CD14-positive monocyte (primary cell): ENCODE results near the gene MTMR3. TPM values are rescaled to one million over a fixed set of nuclear protein-coding genes. Genes with fewer than 3 reads are reported as not detected.

Experiments
- DNase-seq, 3 donors: peaks; one replicate each; pipeline ENCODE4 v3.0.0-alpha.2; 2011 to 2022
- H2AFZ ChIP-seq: 2 replicates; pipeline ENCODE4 v1.6.0; 2012; ENCODE audit warnings: mild to moderate bottlenecking, low read depth, low read length, inconsistent platforms; ENCODE audit not compliant: insufficient read depth, poor library complexity, severe bottlenecking
- H3K27ac ChIP-seq, 2 donors: 1 replicate in 1 of 2; 2 replicates in 1 of 2; pipeline ENCODE4 v1.5.1; 2012 to 2013; ENCODE audit warnings: low read length in 2 of 2, control low read depth in 1 of 2, inconsistent platforms in 1 of 2, low read depth in 1 of 2, mild to moderate bottlenecking in 1 of 2
- H3K27me3 ChIP-seq, 2 donors: one replicate each; pipeline versions ENCODE4 v1.6.0 to v1.6.1; 2011 to 2013; ENCODE audit warnings: low read length in 2 of 2; ENCODE audit not compliant: control insufficient read depth in 2 of 2, insufficient read depth in 2 of 2
- H3K36me3 ChIP-seq, 2 donors: replicated peaks in 1 of 2; 1 replicate in 1 of 2; 2 replicates in 1 of 2; pipeline versions ENCODE4 v1.5.1 to v1.6.1; 2012 to 2013; ENCODE audit warnings: low read length in 2 of 2, control low read depth in 1 of 2, inconsistent platforms in 1 of 2, mild to moderate bottlenecking in 1 of 2; ENCODE audit not compliant: insufficient read depth in 2 of 2, control insufficient read depth in 1 of 2
- H3K4me1 ChIP-seq, 2 donors: 1 replicate in 1 of 2; 2 replicates in 1 of 2; pipeline versions ENCODE4 v1.5.1 to v1.6.1; 2012 to 2013; ENCODE audit warnings: low read length in 2 of 2, control low read depth in 1 of 2, inconsistent platforms in 1 of 2, mild to moderate bottlenecking in 1 of 2, moderate library complexity in 1 of 2; ENCODE audit not compliant: insufficient read depth in 2 of 2, control insufficient read depth in 1 of 2
- H3K4me2 ChIP-seq: replicated peaks from 2 replicates; pipeline ENCODE3; 2012; ENCODE audit warnings: low read length, moderate library complexity, mild to moderate bottlenecking; ENCODE audit not compliant: poor library complexity, severe bottlenecking; ENCODE audit errors: extremely low read depth
- H3K4me3 ChIP-seq, 3 experiments: fragments of 200-600 bp in 1 of 3; sonication (generic) in 1 of 3; replicated peaks in 1 of 3; 1 replicate in 2 of 3; 2 replicates in 1 of 3; pipeline ENCODE4 v1.5.1; 2011 to 2013; ENCODE audit warnings: low read length in 3 of 3, mild to moderate bottlenecking in 3 of 3, control low read depth in 2 of 3, low read depth in 2 of 3, inconsistent platforms in 1 of 3, moderate library complexity in 1 of 3
- H3K79me2 ChIP-seq: 2 replicates; pipeline ENCODE4 v1.6.0; 2012; ENCODE audit warnings: mild to moderate bottlenecking, control low read depth, inconsistent platforms, low read length, moderate library complexity; ENCODE audit not compliant: insufficient read depth
- H3K9ac ChIP-seq: 2 replicates; pipeline ENCODE4 v1.6.0; 2017; ENCODE audit warnings: low read length, mild to moderate bottlenecking; ENCODE audit not compliant: insufficient read depth, poor library complexity, severe bottlenecking
- H3K9me3 ChIP-seq, 2 donors: replicated peaks in 1 of 2; 1 replicate in 1 of 2; 2 replicates in 1 of 2; pipeline versions ENCODE4 v1.5.1 to v1.6.1; 2012 to 2013; ENCODE audit warnings: low read length in 2 of 2, control low read depth in 1 of 2; ENCODE audit not compliant: control insufficient read depth in 1 of 2, insufficient read depth in 1 of 2
- H4K20me1 ChIP-seq: 2 replicates; pipeline ENCODE4 v1.6.0; 2012; ENCODE audit warnings: mild to moderate bottlenecking, low read length, control low read depth, moderate library complexity; ENCODE audit not compliant: insufficient read depth
- H3K27ac Mint-ChIP-seq, 7 donors: one replicate each; pipeline ENCODE4 v1.8.0; 2020; ENCODE audit warnings: mild to moderate bottlenecking in 7 of 7, mixed read lengths in 7 of 7, moderate library complexity in 6 of 7, inconsistent platforms in 2 of 7
- H3K27me3 Mint-ChIP-seq, 3 donors: one replicate each; pipeline ENCODE4 v1.8.0; 2021 to 2022; ENCODE audit warnings: low read depth in 3 of 3, mild to moderate bottlenecking in 3 of 3, mixed read lengths in 3 of 3, moderate library complexity in 3 of 3, inconsistent platforms in 1 of 3
- H3K36me3 Mint-ChIP-seq, 2 donors: one replicate each; pipeline ENCODE4 v1.8.0; 2020; ENCODE audit warnings: mixed read lengths in 2 of 2, inconsistent platforms in 1 of 2, mild to moderate bottlenecking in 1 of 2
- H3K4me1 Mint-ChIP-seq: one replicate; pipeline ENCODE4 v1.8.0; 2020; ENCODE audit warnings: mild to moderate bottlenecking, mixed read lengths
- H3K4me3 Mint-ChIP-seq, 2 donors: one replicate each; pipeline ENCODE4 v1.8.0; 2020; ENCODE audit warnings: mild to moderate bottlenecking in 2 of 2, mixed read lengths in 2 of 2, moderate library complexity in 1 of 2
- H3K9me3 Mint-ChIP-seq, 7 donors: one replicate each; pipeline ENCODE4 v1.8.0; 2020 to 2022; ENCODE audit warnings: mixed read lengths in 7 of 7, mild to moderate bottlenecking in 6 of 7, moderate library complexity in 6 of 7, inconsistent platforms in 2 of 7
- CTCF ChIP-seq: fragments of 200-600 bp; IDR thresholded peaks from one replicate; pipeline ENCODE4 v1.8.0; 2022; ENCODE audit warnings: antibody characterized with exemption, mild to moderate bottlenecking
- WGBS: methylation state at CpG from one replicate; pipeline ENCODE4 v1.1.5; 2013; ENCODE audit warnings: missing lambda C conversion rate; ENCODE audit not compliant: insufficient coverage; 5-methylcytosine and 5-hydroxymethylcytosine counted together
- intact Hi-C, 2 donors: fragments of 100-400 bp; cut with micrococcal nuclease; formaldehyde crosslinking; loops; one replicate each; pipeline versions ENCODE4 v1.15.0 to v1.15.1; 2023
- polyA plus RNA-seq, 3 donors: library from polyadenylated mRNA; depleted of rRNA in 1 of 3; unstranded in 2 of 3; stranded (reverse) in 1 of 3; fragments of 300-500 nt in 2 of 3; fragments of >200 nt in 1 of 3; fragmentation: Illumina TruSeq in 2 of 3; gene quantifications; 1 replicate in 2 of 3; 2 replicates in 1 of 3; pipeline ENCODE4 v1.2.3, GENCODE V29; 2012 to 2021

MTMR3 gene
- polyA plus RNA-seq, 3 donors: 23.4 to 86.1 (median 30.2) TPM

GRCh38 chr22:30044369-30044768, 161.4 kb downstream of the MTMR3 start:
- TF ChIP-seq CTCF: no peak
- Mint-ChIP-seq H3K4me3 (no peak overlapping the region), H3K36me3 (no peaks in the 10 kb centered on the region), H3K27me3 (peaks cover 0 to 4% (median 2%) of the 10 kb centered on the region in 3 donors), H3K9me3 (peaks cover 0 to 2% (median 0%) of the 10 kb centered on the region in 7 donors), H3K4me1 (peaks cover 23% of the 10 kb centered on the region), H3K27ac (no peak overlapping the region)
- Histone ChIP-seq H3K4me3 (no peak overlapping the region), H3K79me2 (no peaks in the 10 kb centered on the region), H3K9ac (no peak overlapping the region), H4K20me1 (peaks cover 13% of the 10 kb centered on the region), H3K4me1 (peaks cover 13 to 18% of the 10 kb centered on the region in 2 donors), H3K9me3 (no peaks in the 10 kb centered on the region), H3K36me3 (no peaks in the 10 kb centered on the region), H3K4me2 (no peak overlapping the region), H2AFZ (no peak overlapping the region), H3K27ac (no peak overlapping the region), H3K27me3 (no peaks in the 10 kb centered on the region)
- intact Hi-C loops: no loop called here
- WGBS: no CpG with 5 or more reads among the region's 3 CpGs
- no peak for DNase-seq

DNA sequence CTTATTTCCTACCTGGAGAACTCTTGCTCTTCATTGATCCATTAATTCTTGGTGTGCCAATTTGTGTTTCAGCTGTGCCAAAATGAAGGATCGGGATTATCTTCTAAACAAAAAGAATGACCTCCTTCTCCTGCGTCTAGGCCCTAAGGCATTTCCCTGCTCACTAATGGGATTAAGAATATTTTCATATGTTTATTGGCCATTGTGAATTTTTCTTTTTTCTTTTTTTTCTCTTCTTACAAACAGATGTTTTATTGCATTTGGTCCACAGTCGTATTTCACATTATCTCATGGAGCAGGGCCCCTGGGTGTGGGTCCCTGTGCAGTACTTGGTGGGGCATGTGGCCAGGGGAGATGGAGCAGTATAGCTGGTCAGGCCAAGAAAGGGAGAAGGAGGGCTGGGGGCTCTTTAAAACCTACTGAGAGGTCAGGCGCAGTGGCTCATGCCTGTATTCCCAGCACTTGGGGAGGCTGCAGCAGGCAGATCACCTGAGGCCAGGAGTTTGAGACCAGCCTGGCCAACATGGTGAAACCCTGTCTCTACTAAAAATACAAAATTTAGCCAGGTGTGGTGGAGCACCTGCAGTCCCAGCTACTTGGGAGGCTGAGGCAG, 162.0 kb downstream of the MTMR3 start:
- Mint-ChIP-seq H3K4me3 (no peak overlapping the region), H3K4me1 (peaks cover 21% of the 10 kb centered on the region), H3K27me3 (peaks cover 0 to 5% (median 4%) of the 10 kb centered on the region in 3 donors), H3K36me3 (no peaks in the 10 kb centered on the region), H3K27ac (no peak overlapping the region), H3K9me3 (peaks cover 0 to 2% (median 0%) of the 10 kb centered on the region in 7 donors)
- no peak overlapping the region for H3K9ac ChIP-seq
- no peaks in the 10 kb centered on the region for H3K79me2 ChIP-seq
- intact Hi-C loops: no loop called here
- WGBS: no CpG with 5 or more reads among the region's 4 CpGs
- H3K4me3 ChIP-seq: no peak overlapping the region
- no peaks in the 10 kb centered on the region for H3K36me3 ChIP-seq
- H3K27me3 ChIP-seq: no peaks in the 10 kb centered on the region
- H3K4me2 ChIP-seq: no peak overlapping the region
- no peak overlapping the region for H2AFZ ChIP-seq
- DNase-seq: no peak
- H3K27ac ChIP-seq: no peak overlapping the region
- H3K9me3 ChIP-seq: no peaks in the 10 kb centered on the region
- H3K4me1 ChIP-seq: peaks cover 11 to 18% of the 10 kb centered on the region in 2 donors
- peaks cover 9% of the 10 kb centered on the region for H4K20me1 ChIP-seq
- TF ChIP-seq CTCF: no peak
